ENCODE data around the gene MOB3B. TPM values are rescaled to one million over a fixed set of nuclear protein-coding genes. Genes with fewer than 3 reads are reported as not detected.

MOB3B gene
- total and polyA plus RNA-seq, 2 of the 13 experiments (the other 11 are each of a cell fraction or from before 2014, with no cell fraction given): 0.03 to 0.09 TPM

DNA sequence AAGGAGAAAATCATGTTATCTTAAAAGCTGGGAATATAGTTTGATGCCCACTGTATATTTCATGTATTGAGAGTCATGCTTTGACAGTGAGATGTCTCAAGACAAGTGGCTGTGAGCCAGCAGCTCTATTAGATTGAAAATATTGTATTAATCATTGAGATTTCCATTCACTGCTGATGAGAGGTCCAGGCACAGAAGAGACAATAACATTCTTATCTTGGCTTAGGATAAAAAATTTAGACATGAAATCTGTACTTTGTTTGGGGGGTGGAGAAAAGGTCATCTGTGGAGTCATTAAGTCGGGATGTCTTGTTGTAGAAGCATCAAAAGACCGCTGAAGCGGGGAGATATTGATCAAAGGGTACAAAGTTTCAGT, 134.8 kb downstream of the MOB3B start:
- H2AFZ ChIP-seq (ENCODE audit: low read length): no peak overlapping the region
- H3K4me1 ChIP-seq (ENCODE audit: insufficient read depth, low read length): 0 out of 2 replicates have a peak, but pooled peaks cover 9% of the 10 kb centered on the region
- BruUV-seq (replicated peaks): no TSS peak
- no peaks in the 10 kb centered on the region for H3K79me2 ChIP-seq (ENCODE audit: insufficient read depth, low read length)
- in situ Hi-C loops (cut with HindIII; ENCODE audit: extremely low pct_ligation_motif_present, low pct_unique_long_range_greater_than_20kb): no loop called here
- no peaks in the 10 kb centered on the region for H3K36me3 ChIP-seq (replicated peaks in 1 of 2; ENCODE audit: control insufficient read depth in 1 of 2, insufficient read depth in 2 of 2, low read length in 2 of 2)
- DNase-seq (ENCODE audit: low spot score) (peak; percentile 6), ATAC-seq (no peak), FAIRE-seq (no peak)
- no peak overlapping the region for H3K27ac ChIP-seq (ENCODE audit: extremely low read length, insufficient read depth, low read length)
- CTCF ChIA-PET (ENCODE audit: low intra/inter-chr PET ratio, low total read pairs): no interaction called here
- 0% methylated on average over 3 of the region's 3 CpGs for WGBS (ENCODE audit: low lambda C conversion rate)
- no peak overlapping the region for H3K4me3 ChIP-seq (replicated peaks in 1 of 3; ENCODE audit: insufficient read depth in 1 of 3, low read depth in 2 of 3, low read length in 3 of 3)
- intact Hi-C loops (cut with micrococcal nuclease; ENCODE audit: unreplicated experiment): no loop called here
- H3K4me2 ChIP-seq (ENCODE audit: low read depth, low read length): no peak overlapping the region
- no peaks in the 10 kb centered on the region for H3K9me3 ChIP-seq (ENCODE audit: low read length)
- no peaks in the 10 kb centered on the region; a peak in 1 of 5 replicates for H3K27me3 ChIP-seq (ENCODE audit: control insufficient read depth in 1 of 2, insufficient read depth in 2 of 2, low read length in 2 of 2)
- H3K9ac ChIP-seq (ENCODE audit: insufficient read depth, low read depth, low read length): no peak overlapping the region
- POLR2A ChIA-PET: no interaction called here
- no peaks in the 10 kb centered on the region for H4K20me1 ChIP-seq (ENCODE audit: insufficient read depth, low read length)
- no peak for TF ChIP-seq ZNF773 (CRISPR knock-in tag; IDR thresholded peaks at IDR 0.05; ENCODE audit: borderline replicate concordance)
- no peak for TF ChIP-seq ZNF549 (CRISPR knock-in tag; IDR thresholded peaks at IDR 0.05)
- no peak for TF ChIP-seq CCAR2 (optimal IDR thresholded peaks at IDR 0.05; ENCODE audit: low read depth, low read length)
- no peak for TF ChIP-seq HNF4G (IDR thresholded peaks at IDR 0.05; ENCODE audit: borderline replicate concordance, low read depth, low read length)
- no peak for TF ChIP-seq HNF4G (CRISPR knock-in tag; IDR thresholded peaks at IDR 0.05; ENCODE audit: borderline replicate concordance, low read depth)
- no peak for TF ChIP-seq NFE2L1 (CRISPR knock-in tag; IDR thresholded peaks at IDR 0.05; ENCODE audit: borderline replicate concordance)
- no peak for TF ChIP-seq ZBTB38 (CRISPR knock-in tag; IDR thresholded peaks at IDR 0.05)
- TF ChIP-seq, protein P1, sequence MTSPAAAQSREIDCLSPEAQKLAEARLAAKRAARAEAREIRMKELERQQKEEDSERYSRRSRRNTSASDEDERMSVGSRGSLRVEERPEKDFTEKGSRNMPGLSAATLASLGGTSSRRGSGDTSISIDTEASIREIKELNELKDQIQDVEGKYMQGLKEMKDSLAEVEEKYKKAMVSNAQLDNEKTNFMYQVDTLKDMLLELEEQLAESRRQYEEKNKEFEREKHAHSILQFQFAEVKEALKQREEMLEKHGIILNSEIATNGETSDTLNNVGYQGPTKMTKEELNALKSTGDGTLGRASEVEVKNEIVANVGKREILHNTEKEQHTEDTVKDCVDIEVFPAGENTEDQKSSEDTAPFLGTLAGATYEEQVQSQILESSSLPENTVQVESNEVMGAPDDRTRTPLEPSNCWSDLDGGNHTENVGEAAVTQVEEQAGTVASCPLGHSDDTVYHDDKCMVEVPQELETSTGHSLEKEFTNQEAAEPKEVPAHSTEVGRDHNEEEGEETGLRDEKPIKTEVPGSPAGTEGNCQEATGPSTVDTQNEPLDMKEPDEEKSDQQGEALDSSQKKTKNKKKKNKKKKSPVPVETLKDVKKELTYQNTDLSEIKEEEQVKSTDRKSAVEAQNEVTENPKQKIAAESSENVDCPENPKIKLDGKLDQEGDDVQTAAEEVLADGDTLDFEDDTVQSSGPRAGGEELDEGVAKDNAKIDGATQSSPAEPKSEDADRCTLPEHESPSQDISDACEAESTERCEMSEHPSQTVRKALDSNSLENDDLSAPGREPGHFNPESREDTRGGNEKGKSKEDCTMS (CRISPR knock-in tag; conservative IDR thresholded peaks at IDR 0.05): no peak
- TF ChIP-seq, protein P2, sequence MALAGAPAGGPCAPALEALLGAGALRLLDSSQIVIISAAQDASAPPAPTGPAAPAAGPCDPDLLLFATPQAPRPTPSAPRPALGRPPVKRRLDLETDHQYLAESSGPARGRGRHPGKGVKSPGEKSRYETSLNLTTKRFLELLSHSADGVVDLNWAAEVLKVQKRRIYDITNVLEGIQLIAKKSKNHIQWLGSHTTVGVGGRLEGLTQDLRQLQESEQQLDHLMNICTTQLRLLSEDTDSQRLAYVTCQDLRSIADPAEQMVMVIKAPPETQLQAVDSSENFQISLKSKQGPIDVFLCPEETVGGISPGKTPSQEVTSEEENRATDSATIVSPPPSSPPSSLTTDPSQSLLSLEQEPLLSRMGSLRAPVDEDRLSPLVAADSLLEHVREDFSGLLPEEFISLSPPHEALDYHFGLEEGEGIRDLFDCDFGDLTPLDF (CRISPR knock-in tag; IDR thresholded peaks at IDR 0.05): no peak
- TF ChIP-seq RARG (CRISPR knock-in tag; IDR thresholded peaks at IDR 0.05; ENCODE audit: low read depth): no peak
- TF ChIP-seq, protein P3, sequence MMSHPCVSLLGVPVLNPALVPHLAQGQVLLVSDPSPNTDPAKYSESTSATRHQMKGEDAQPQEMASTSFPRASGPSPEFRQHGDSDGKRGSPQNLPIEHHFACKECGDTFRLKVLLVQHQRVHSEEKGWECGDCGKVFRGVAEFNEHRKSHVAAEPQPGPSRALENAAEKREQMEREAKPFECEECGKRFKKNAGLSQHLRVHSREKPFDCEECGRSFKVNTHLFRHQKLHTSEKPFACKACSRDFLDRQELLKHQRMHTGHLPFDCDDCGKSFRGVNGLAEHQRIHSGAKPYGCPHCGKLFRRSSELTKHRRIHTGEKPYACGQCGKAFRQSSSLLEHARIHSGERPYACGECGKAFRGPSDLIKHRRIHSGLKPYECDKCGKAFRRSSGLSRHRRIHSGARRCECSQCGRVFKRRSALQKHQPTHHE (CRISPR knock-in tag; IDR thresholded peaks at IDR 0.05; ENCODE audit: borderline replicate concordance): no peak
- no peak for TF ChIP-seq ZNF589 (CRISPR knock-in tag; conservative IDR thresholded peaks at IDR 0.05)
- TF ChIP-seq PRMT3 (CRISPR knock-in tag; IDR thresholded peaks at IDR 0.05; ENCODE audit: borderline replicate concordance, low read depth): no peak
- TF ChIP-seq FOXC1 (CRISPR knock-in tag; IDR thresholded peaks at IDR 0.05; ENCODE audit: borderline replicate concordance): no peak
- no peak for TF ChIP-seq ZNF124 (CRISPR knock-in tag; IDR thresholded peaks at IDR 0.05)
- TF ChIP-seq ZNF44 (CRISPR knock-in tag; IDR thresholded peaks at IDR 0.05): no peak
- TF ChIP-seq, protein P4, sequence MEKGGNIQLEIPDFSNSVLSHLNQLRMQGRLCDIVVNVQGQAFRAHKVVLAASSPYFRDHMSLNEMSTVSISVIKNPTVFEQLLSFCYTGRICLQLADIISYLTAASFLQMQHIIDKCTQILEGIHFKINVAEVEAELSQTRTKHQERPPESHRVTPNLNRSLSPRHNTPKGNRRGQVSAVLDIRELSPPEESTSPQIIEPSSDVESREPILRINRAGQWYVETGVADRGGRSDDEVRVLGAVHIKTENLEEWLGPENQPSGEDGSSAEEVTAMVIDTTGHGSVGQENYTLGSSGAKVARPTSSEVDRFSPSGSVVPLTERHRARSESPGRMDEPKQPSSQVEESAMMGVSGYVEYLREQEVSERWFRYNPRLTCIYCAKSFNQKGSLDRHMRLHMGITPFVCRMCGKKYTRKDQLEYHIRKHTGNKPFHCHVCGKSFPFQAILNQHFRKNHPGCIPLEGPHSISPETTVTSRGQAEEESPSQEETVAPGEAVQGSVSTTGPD (CRISPR knock-in tag; IDR thresholded peaks at IDR 0.05): no peak
- TF ChIP-seq, protein P5, sequence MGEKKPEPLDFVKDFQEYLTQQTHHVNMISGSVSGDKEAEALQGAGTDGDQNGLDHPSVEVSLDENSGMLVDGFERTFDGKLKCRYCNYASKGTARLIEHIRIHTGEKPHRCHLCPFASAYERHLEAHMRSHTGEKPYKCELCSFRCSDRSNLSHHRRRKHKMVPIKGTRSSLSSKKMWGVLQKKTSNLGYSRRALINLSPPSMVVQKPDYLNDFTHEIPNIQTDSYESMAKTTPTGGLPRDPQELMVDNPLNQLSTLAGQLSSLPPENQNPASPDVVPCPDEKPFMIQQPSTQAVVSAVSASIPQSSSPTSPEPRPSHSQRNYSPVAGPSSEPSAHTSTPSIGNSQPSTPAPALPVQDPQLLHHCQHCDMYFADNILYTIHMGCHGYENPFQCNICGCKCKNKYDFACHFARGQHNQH (CRISPR knock-in tag; IDR thresholded peaks at IDR 0.05): no peak
- TF ChIP-seq KDM5A (IDR thresholded peaks at IDR 0.05; ENCODE audit: borderline replicate concordance, low read length): no peak

Measured in HepG2 (cell line).